Parathyroid adenoma (tissue), 2 donors: Measurements from ENCODE around the gene CCL25.
"Not testable (repeated sequence)": the region's sequence is repeated elsewhere in the genome, so short reads cannot be mapped to it uniquely, and the experiment has no call there.

Source experiments
- H2AFZ ChIP-seq: fragments of 300-600 bp; sonication (generic); one replicate; pipeline ENCODE4 v1.7.0; 2017; ENCODE audit warnings: antibody characterized with exemption, mild to moderate bottlenecking
- H3K27ac ChIP-seq: fragments of 300-600 bp; sonication (generic); one replicate; pipeline ENCODE4 v1.7.0; 2017
- H3K27me3 ChIP-seq: fragments of 300-600 bp; sonication (generic); one replicate; pipeline ENCODE4 v1.7.0; 2017; ENCODE audit warnings: low read length; ENCODE audit not compliant: control insufficient read depth, insufficient read depth
- H3K36me3 ChIP-seq: fragments of 300-600 bp; sonication (generic); one replicate; pipeline ENCODE4 v1.7.0; 2017; ENCODE audit warnings: low read length; ENCODE audit not compliant: control insufficient read depth, insufficient read depth
- H3K4me1 ChIP-seq: fragments of 300-600 bp; sonication (generic); one replicate; pipeline ENCODE4 v1.7.0; 2017; ENCODE audit warnings: control low read depth
- H3K4me2 ChIP-seq: fragments of 300-600 bp; sonication (generic); one replicate; pipeline ENCODE4 v1.7.0; 2017; ENCODE audit warnings: low read length
- H3K4me3 ChIP-seq: fragments of 300-600 bp; sonication (generic); one replicate; pipeline ENCODE4 v1.7.0; 2017; ENCODE audit warnings: low read depth, low read length
- H3K79me2 ChIP-seq: fragments of 300-600 bp; sonication (generic); one replicate; pipeline ENCODE4 v1.7.0; 2017; ENCODE audit warnings: control low read depth
- H3K9ac ChIP-seq: fragments of 300-600 bp; sonication (generic); one replicate; pipeline ENCODE4 v1.7.0; 2017; ENCODE audit warnings: mild to moderate bottlenecking
- H3K9me3 ChIP-seq: fragments of 300-600 bp; sonication (generic); one replicate; pipeline ENCODE4 v1.7.0; 2017; ENCODE audit warnings: low read length; ENCODE audit not compliant: control insufficient read depth
- TF ChIP-seq, protein P1 (sequence below): fragments of 300-600 bp; sonication (generic); IDR thresholded peaks from one replicate; pipeline ENCODE4 v1.7.0; 2017; ENCODE audit warnings: antibody characterized with exemption, mild to moderate bottlenecking
- donor health status: primary hyperparathyroidism.

CCL25 gene

DNA sequence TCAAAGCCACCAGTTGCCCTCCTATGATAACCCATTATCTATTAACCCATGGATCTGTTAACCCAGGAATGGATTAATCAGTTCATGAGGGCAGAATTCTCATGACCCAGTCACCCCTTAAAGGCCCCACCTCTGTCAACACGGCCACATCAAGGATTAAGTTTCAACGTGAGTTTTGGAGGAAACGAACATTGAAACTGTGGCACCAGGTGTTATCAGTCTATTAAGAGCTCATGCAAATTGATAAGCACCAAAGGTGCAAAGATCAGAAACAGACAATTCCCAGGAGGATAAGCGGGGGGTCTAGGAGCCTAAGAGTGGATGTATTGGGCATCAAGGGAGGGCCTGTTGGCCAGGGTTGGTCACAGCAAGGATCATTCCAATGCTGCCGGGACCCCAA, 27.2 kb upstream of the CCL25 start:
- Histone ChIP-seq H3K79me2 (no peaks in the 10 kb centered on the region), H3K9ac (no peak overlapping the region), H3K27ac (no peak overlapping the region), H3K36me3 (no peaks in the 10 kb centered on the region), H3K4me2 (no peak overlapping the region), H2AFZ (no peak overlapping the region), H3K27me3 (no peaks in the 10 kb centered on the region), H3K4me1 (no peaks in the 10 kb centered on the region), H3K4me3 (no peak overlapping the region), H3K9me3 (no peaks in the 10 kb centered on the region)
- TF ChIP-seq, protein P1, sequence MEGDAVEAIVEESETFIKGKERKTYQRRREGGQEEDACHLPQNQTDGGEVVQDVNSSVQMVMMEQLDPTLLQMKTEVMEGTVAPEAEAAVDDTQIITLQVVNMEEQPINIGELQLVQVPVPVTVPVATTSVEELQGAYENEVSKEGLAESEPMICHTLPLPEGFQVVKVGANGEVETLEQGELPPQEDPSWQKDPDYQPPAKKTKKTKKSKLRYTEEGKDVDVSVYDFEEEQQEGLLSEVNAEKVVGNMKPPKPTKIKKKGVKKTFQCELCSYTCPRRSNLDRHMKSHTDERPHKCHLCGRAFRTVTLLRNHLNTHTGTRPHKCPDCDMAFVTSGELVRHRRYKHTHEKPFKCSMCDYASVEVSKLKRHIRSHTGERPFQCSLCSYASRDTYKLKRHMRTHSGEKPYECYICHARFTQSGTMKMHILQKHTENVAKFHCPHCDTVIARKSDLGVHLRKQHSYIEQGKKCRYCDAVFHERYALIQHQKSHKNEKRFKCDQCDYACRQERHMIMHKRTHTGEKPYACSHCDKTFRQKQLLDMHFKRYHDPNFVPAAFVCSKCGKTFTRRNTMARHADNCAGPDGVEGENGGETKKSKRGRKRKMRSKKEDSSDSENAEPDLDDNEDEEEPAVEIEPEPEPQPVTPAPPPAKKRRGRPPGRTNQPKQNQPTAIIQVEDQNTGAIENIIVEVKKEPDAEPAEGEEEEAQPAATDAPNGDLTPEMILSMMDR: no peak

GRCh38 chr19:8028951-8029491, 23.5 kb upstream of the CCL25 start:
- Histone ChIP-seq H3K27ac (no peak overlapping the region), H3K9ac (no peak overlapping the region)

DNA sequence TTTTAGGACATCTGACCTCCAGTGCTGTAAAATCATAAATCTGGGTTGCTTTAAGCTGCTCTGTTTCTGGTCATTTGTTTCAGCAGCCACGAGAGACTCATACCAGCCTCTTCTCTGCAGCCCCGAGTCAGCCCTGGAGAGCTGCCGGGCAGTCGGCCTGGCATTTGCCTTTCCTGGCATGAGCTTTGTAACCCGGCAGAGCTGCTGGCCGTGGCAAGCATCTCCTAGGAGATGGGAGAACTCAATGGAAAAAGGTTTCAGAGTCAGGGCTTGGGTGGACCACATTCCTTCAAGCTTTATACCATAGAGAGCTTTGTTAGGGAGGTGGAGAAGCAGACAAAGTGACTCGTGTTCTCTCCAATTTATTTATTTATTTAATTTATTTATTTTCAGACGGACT, 21.6 kb upstream of the CCL25 start:
- Histone ChIP-seq H2AFZ (no peak overlapping the region), H3K4me1 (no peaks in the 10 kb centered on the region), H3K27ac (no peak overlapping the region), H3K79me2 (no peaks in the 10 kb centered on the region), H3K27me3 (no peaks in the 10 kb centered on the region), H3K4me2 (no peak overlapping the region), H3K9me3 (no peaks in the 10 kb centered on the region), H3K36me3 (no peaks in the 10 kb centered on the region), H3K4me3 (no peak overlapping the region), H3K9ac (no peak overlapping the region)
- TF ChIP-seq, protein P1: no peak

More at GRCh38 chr19:8028951-8029491, 23.5 kb upstream of the CCL25 start:
- H3K36me3 ChIP-seq: no peaks in the 10 kb centered on the region
- no peak overlapping the region for H2AFZ ChIP-seq
- no peak overlapping the region for H3K4me2 ChIP-seq
- H3K4me3 ChIP-seq: no peak overlapping the region
- no peaks in the 10 kb centered on the region for H3K79me2 ChIP-seq
- no peaks in the 10 kb centered on the region for H3K9me3 ChIP-seq
- H3K27me3 ChIP-seq: no peaks in the 10 kb centered on the region
- TF ChIP-seq, protein P1: no peak
- no peaks in the 10 kb centered on the region for H3K4me1 ChIP-seq

DNA sequence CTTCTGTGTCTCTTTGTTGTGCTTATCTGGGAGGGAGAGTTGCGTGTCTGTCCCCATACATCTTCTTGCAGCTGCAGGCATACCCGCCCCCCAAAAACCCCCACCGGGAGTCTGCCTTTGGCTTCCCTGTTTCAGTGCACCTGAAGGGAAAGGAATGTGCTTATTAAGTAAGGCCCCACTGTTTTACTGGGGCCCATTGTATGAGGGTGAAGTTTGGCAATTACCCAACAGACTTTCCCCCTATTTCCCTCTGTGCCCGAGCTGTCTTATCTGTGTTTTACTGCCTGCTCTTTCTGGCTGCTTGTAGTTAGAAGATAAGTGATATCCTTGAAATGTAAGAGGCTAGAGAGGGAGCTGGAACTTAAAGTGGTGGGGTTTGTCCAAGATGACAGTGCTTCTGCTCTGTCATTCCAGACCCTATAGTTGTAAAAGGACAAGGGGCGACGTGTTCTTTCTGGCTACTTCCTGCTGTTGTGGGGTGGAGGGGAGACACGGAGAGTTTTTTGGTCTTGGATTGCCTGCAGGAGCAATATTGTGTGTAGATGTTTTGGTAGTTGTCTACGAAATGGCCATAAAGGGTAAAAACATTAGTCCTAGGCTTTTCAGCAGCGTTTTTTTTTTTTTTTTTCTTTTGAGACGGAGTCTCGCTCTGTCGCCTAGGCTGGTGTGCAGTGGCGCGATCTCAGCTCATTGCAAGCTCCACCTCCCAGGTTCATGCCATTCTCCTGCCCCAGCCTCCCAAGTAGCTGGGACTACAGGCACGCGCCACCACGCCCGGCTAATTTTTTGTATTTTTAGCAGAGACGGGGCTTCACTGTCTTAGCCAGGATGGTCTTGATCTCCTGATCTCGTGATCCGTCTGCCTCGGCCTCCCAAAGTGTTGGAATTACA, 19.0 kb upstream of the CCL25 start:
- not testable (repeated sequence) for H3K27me3 ChIP-seq, H3K4me2 ChIP-seq, H3K9me3 ChIP-seq, H3K9ac ChIP-seq, H3K27ac ChIP-seq, H3K36me3 ChIP-seq, H3K4me1 ChIP-seq, H3K79me2 ChIP-seq, H2AFZ ChIP-seq, H3K4me3 ChIP-seq

DNA sequence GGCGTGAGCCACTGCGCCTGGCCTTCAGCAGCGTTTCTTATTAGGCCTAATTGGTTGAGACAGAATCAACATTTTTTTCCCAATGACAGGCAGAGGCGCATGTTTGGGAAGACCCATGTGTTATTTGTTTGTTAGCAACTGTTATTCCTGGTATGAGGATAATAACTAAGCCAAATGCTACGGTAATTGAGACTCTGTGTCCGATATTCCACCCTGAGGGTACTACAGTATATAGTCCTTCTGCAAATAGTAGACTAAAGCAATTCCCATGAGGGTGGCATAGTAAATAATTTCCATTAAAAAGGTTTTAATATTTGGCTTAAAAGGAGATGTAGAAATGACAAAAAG, 18.4 kb upstream of the CCL25 start:
- Histone ChIP-seq H3K79me2 (no peaks in the 10 kb centered on the region), H3K36me3 (no peaks in the 10 kb centered on the region), H3K9me3 (no peaks in the 10 kb centered on the region), H3K4me1 (no peaks in the 10 kb centered on the region), H2AFZ (no peak overlapping the region), H3K4me3 (no peak overlapping the region), H3K27ac (no peak overlapping the region), H3K9ac (no peak overlapping the region), H3K27me3 (no peaks in the 10 kb centered on the region), H3K4me2 (no peak overlapping the region)
- TF ChIP-seq, protein P1: no peak
